VCaP (cell line): ENCODE measurements around the gene SSBP2.
"Not testable (repeated sequence)": the region's sequence is repeated elsewhere in the genome, so short reads cannot be mapped to it uniquely, and the experiment has no call there.

Experiments
- H3K27ac ChIP-seq: fragments of 450-650 bp; 2 replicates; pipeline ENCODE4 v1.5.1; 2017
- CTCF ChIP-seq: fragments of 450-650 bp; conservative IDR thresholded peaks from 2 replicates; pipeline ENCODE4 v1.5.1; 2017; ENCODE audit warnings: mild to moderate bottlenecking, moderate library complexity

The SSBP2 gene

GRCh38 chr5:81629986-81630385 is 120.9 kb downstream of the SSBP2 start:
- H3K27ac ChIP-seq, result no peak overlapping the region
- TF ChIP-seq CTCF, result no peak

- H3K27ac ChIP-seq, result not testable (repeated sequence)
Measured at GRCh38 chr5:81628061-81628460, 122.8 kb downstream of the SSBP2 start.

- no peak overlapping the region for H3K27ac ChIP-seq
- no peak for TF ChIP-seq CTCF
Measured at GRCh38 chr5:81626524-81626923, 124.4 kb downstream of the SSBP2 start.

- no peak overlapping the region for H3K27ac ChIP-seq
- no peak for TF ChIP-seq CTCF
Measured at GRCh38 chr5:81609810-81610375, 141.0 kb downstream of the SSBP2 start.

GRCh38 chr5:81608976-81609375 is 141.9 kb downstream of the SSBP2 start:
- H3K27ac ChIP-seq, result no peak overlapping the region
- no peak for TF ChIP-seq CTCF

GRCh38 chr5:81607693-81608092 is 143.2 kb downstream of the SSBP2 start:
- no peak for TF ChIP-seq CTCF
- H3K27ac ChIP-seq, result no peak overlapping the region

GRCh38 chr5:81606150-81606549 is 144.7 kb downstream of the SSBP2 start:
- TF ChIP-seq CTCF, result no peak
- H3K27ac ChIP-seq, result no peak overlapping the region

- no peak overlapping the region for H3K27ac ChIP-seq
- TF ChIP-seq CTCF, result no peak
Measured at GRCh38 chr5:81605299-81605698, 145.6 kb downstream of the SSBP2 start.
